Naive thymus-derived CD4-positive, alpha-beta T cell (primary cell): ENCODE measurements around the gene GNRH2. TPM values are rescaled to one million over a fixed set of nuclear protein-coding genes. Genes with fewer than 3 reads are reported as not detected.

ENCODE experiments used
- ATAC-seq: fragments of 150-1000 bp; cut with Tn5 transposase; 2 replicates; pipeline ENCODE4 v1.10.0; 2021; ENCODE audit warnings: mild to moderate bottlenecking, moderate library complexity
- CTCF ChIA-PET: fragments of 350-600 bp; sonication (Branson Sonifier 250); formaldehyde crosslinking; loops from one replicate; lab custom pipeline; 2021; ENCODE audit warnings: antibody characterized with exemption; lab: Charles Lee
- POLR2A ChIA-PET: fragments of 350-600 bp; sonication (Branson Sonifier 250); formaldehyde crosslinking; loops from one replicate; lab custom pipeline; 2021; ENCODE audit warnings: antibody characterized with exemption, inconsistent platforms; lab: Charles Lee
- DNase-seq, 9 donors: peaks; one replicate each; pipeline versions ENCODE4 v3.0.0 to v3.0.0-alpha.2; 2020 to 2022; ENCODE audit warnings: mixed read lengths in 1 of 9
- H3K27ac ChIP-seq: one replicate; pipeline ENCODE4 v1.7.0; 2013; ENCODE audit warnings: mild to moderate bottlenecking, low read depth, low read length, moderate library complexity
- H3K27me3 ChIP-seq, 2 donors: one replicate each; pipeline ENCODE4 v1.7.0; 2013; ENCODE audit warnings: low read length in 2 of 2, mild to moderate bottlenecking in 2 of 2, moderate library complexity in 2 of 2; ENCODE audit not compliant: control insufficient read depth in 2 of 2, insufficient read depth in 2 of 2
- H3K36me3 ChIP-seq, 3 experiments: 1 replicate in 2 of 3; 2 replicates in 1 of 3; pipeline ENCODE4 v1.7.0; 2013; ENCODE audit warnings: low read length in 3 of 3, mild to moderate bottlenecking in 3 of 3, moderate library complexity in 1 of 3; ENCODE audit not compliant: insufficient read depth in 3 of 3, control insufficient read depth in 2 of 3
- H3K4me1 ChIP-seq, 2 donors: one replicate each; pipeline ENCODE4 v1.7.0; 2013; ENCODE audit warnings: low read length in 2 of 2, mild to moderate bottlenecking in 2 of 2, moderate library complexity in 1 of 2; ENCODE audit not compliant: control insufficient read depth in 2 of 2, insufficient read depth in 2 of 2
- H3K4me3 ChIP-seq: 2 replicates; pipeline ENCODE4 v1.7.0; 2013; ENCODE audit warnings: mild to moderate bottlenecking, low read length
- H3K9me3 ChIP-seq, 3 experiments: 1 replicate in 2 of 3; 2 replicates in 1 of 3; pipeline ENCODE4 v1.7.0; 2013; ENCODE audit warnings: low read length in 3 of 3; ENCODE audit not compliant: control insufficient read depth in 2 of 3
- H3K27ac Mint-ChIP-seq, 9 donors: one replicate each; pipeline ENCODE4 v1.8.0; 2020 to 2022; ENCODE audit warnings: mixed read lengths in 9 of 9, mild to moderate bottlenecking in 8 of 9, moderate library complexity in 5 of 9, inconsistent platforms in 2 of 9
- H3K27me3 Mint-ChIP-seq, 5 donors: one replicate each; pipeline ENCODE4 v1.8.0; 2021 to 2022; ENCODE audit warnings: mixed read lengths in 5 of 5, mild to moderate bottlenecking in 1 of 5
- H3K36me3 Mint-ChIP-seq, 5 donors: one replicate each; pipeline ENCODE4 v1.8.0; 2020 to 2022; ENCODE audit warnings: mixed read lengths in 5 of 5, mild to moderate bottlenecking in 3 of 5, inconsistent platforms in 1 of 5
- H3K4me1 Mint-ChIP-seq, 7 donors: one replicate each; pipeline ENCODE4 v1.8.0; 2020 to 2022; ENCODE audit warnings: mixed read lengths in 7 of 7, mild to moderate bottlenecking in 3 of 7, inconsistent platforms in 1 of 7
- H3K4me3 Mint-ChIP-seq, 10 donors: one replicate each; pipeline ENCODE4 v1.8.0; 2020 to 2022; ENCODE audit warnings: mild to moderate bottlenecking in 10 of 10, mixed read lengths in 10 of 10, moderate library complexity in 6 of 10, inconsistent platforms in 2 of 10
- H3K9me3 Mint-ChIP-seq, 11 donors: one replicate each; pipeline ENCODE4 v1.8.0; 2020 to 2022; ENCODE audit warnings: mixed read lengths in 11 of 11, mild to moderate bottlenecking in 4 of 11, inconsistent platforms in 1 of 11, moderate library complexity in 1 of 11
- intact Hi-C, 2 donors: fragments of 100-400 bp; cut with micrococcal nuclease; formaldehyde crosslinking; loops; one replicate each; pipeline ENCODE4 v1.15.1; 2023
- polyA plus RNA-seq, 2 donors: library from polyadenylated mRNA; unstranded; fragments of 300-500 nt; fragmentation: Illumina TruSeq; gene quantifications; one replicate each; pipeline ENCODE4 v1.2.3, GENCODE V29; 2021
- total RNA-seq, 6 experiments: library from RNA in 5 of 6; stranded (reverse) in 5 of 6; gene quantifications; 1 replicate in 5 of 6; 2 replicates in 1 of 6; pipeline ENCODE4 v1.2.3 and lab custom pipeline; 2021 to 2026

The GNRH2 gene
- total and polyA plus RNA-seq, 7 experiments from 2014 or later: 0.88 to 2.9 (median 1.4) TPM; not detected in 2

GRCh38 chr20:3082955-3083952 lies 39.8 kb downstream of the GNRH2 start:
- peak overlapping the region in 2 of 9 donors; percentile 3 to 20 for H3K27ac Mint-ChIP-seq
- H3K36me3 Mint-ChIP-seq: peaks cover 0 to 4% (median 0%) of the 10 kb centered on the region in 5 donors
- H3K9me3 ChIP-seq: no peaks in the 10 kb centered on the region
- peak overlapping the region; percentile 17 for H3K4me3 ChIP-seq
- ATAC-seq: peak; percentile 25
- DNase-seq: peak in 3 of 9 donors; percentile 20 to 42 (median 23)
- ChIA-PET POLR2A (interaction anchor here (0.7 to 2.2 kb wide), 6 partner anchors 9 to 35 kb away, joined by 3 to 24 read pairs (median 4); no protein-coding TSS in a partner anchor), CTCF (no interaction called here)
- H3K9me3 Mint-ChIP-seq: peaks cover 0 to 2% (median 0%) of the 10 kb centered on the region in 11 donors
- peaks cover 0 to 13% of the 10 kb centered on the region in 2 donors for H3K27me3 ChIP-seq
- peaks cover 5 to 13% (median 9%) of the 10 kb centered on the region in 7 donors for H3K4me1 Mint-ChIP-seq
- H3K27me3 Mint-ChIP-seq: peaks cover 8 to 56% (median 23%) of the 10 kb centered on the region in 5 donors
- peaks cover 0 to 8% of the 10 kb centered on the region in 2 donors for H3K4me1 ChIP-seq
- no peak overlapping the region for H3K27ac ChIP-seq
- H3K4me3 Mint-ChIP-seq: peak overlapping the region in 9 of 10 donors; percentile 27 to 79 (median 59)
- intact Hi-C loops: no loop called here
- no peaks in the 10 kb centered on the region for H3K36me3 ChIP-seq

GRCh38 chr20:3084283-3084985 lies 41.0 kb downstream of the GNRH2 start, which contains the start of gene AVP:
TSS of gene AVP (minus strand) at chr20:3084724. CDS start at chr20:3084674, 50 bp downstream.
- H3K4me1 ChIP-seq: peaks cover 0 to 8% of the 10 kb centered on the region in 2 donors
- DNase-seq (no peak), ATAC-seq (peak; percentile 49)
- Mint-ChIP-seq H3K9me3 (peaks cover 0 to 2% (median 0%) of the 10 kb centered on the region in 11 donors), H3K4me1 (peaks cover 5 to 15% (median 11%) of the 10 kb centered on the region in 7 donors), H3K27ac (peak within 1 kb of the TSS in 2 of 9 donors; percentile 3 to 20), H3K4me3 (peak within 1 kb of the TSS in 9 of 10 donors; percentile 27 to 79 (median 65)), H3K27me3 (peaks cover 8 to 54% (median 23%) of the 10 kb centered on the region in 5 donors), H3K36me3 (peaks cover 0 to 4% (median 0%) of the 10 kb centered on the region in 5 donors)
- H3K9me3 ChIP-seq: no peaks in the 10 kb centered on the region
- no peak within 1 kb of the TSS for H3K27ac ChIP-seq
- no peak within 1 kb of the TSS for H3K4me3 ChIP-seq
- H3K27me3 ChIP-seq: peaks cover 0 to 13% of the 10 kb centered on the region in 2 donors
- ChIA-PET CTCF (no interaction called here), POLR2A (interaction anchor here (1.4 to 2.2 kb wide), 3 partner anchors 8 to 36 kb away, joined by 4 to 24 read pairs (median 10); no protein-coding TSS in a partner anchor)
- no peaks in the 10 kb centered on the region for H3K36me3 ChIP-seq
- intact Hi-C loops: no loop called here

- H3K36me3 ChIP-seq: no peaks in the 10 kb centered on the region
Measured at GRCh38 chr20:3084986-3085360, 41.6 kb downstream of the GNRH2 start.

GRCh38 chr20:3085571-3086072 lies 42.2 kb downstream of the GNRH2 start:
- Mint-ChIP-seq H3K27me3 (peaks cover 8 to 56% (median 19%) of the 10 kb centered on the region in 5 donors), H3K9me3 (peaks cover 0 to 2% (median 0%) of the 10 kb centered on the region in 11 donors), H3K27ac (no peak overlapping the region), H3K4me3 (no peak overlapping the region), H3K4me1 (peaks cover 10 to 27% (median 22%) of the 10 kb centered on the region in 7 donors), H3K36me3 (peaks cover 0 to 4% (median 0%) of the 10 kb centered on the region in 5 donors)
- ATAC-seq: no peak
- intact Hi-C loops: no loop called here
- H3K9me3 ChIP-seq: no peaks in the 10 kb centered on the region
- ChIA-PET CTCF (interaction anchor here (0.9 kb wide), 1 partner anchor 8 kb away, joined by 3 read pairs; no protein-coding TSS in a partner anchor), POLR2A (interaction anchor here (1.2 to 1.6 kb wide), 3 partner anchors 8 to 72 kb away, joined by 4 to 5 read pairs (median 4); no protein-coding TSS in a partner anchor)
- H3K27ac ChIP-seq: no peak overlapping the region
- H3K4me1 ChIP-seq: peaks cover 0 to 16% of the 10 kb centered on the region in 2 donors
- no peak overlapping the region for H3K4me3 ChIP-seq
- peaks cover 0 to 13% of the 10 kb centered on the region in 2 donors for H3K27me3 ChIP-seq
- H3K36me3 ChIP-seq: no peaks in the 10 kb centered on the region
- no peak for DNase-seq

More at GRCh38 chr20:3084986-3085360, 41.6 kb downstream of the GNRH2 start:
- H3K27me3 Mint-ChIP-seq: peaks cover 8 to 57% (median 23%) of the 10 kb centered on the region in 5 donors
- Histone ChIP-seq H3K27me3 (peaks cover 0 to 13% of the 10 kb centered on the region in 2 donors), H3K4me1 (peaks cover 0 to 9% of the 10 kb centered on the region in 2 donors), H3K9me3 (no peaks in the 10 kb centered on the region), H3K4me3 (no peak overlapping the region), H3K27ac (no peak overlapping the region)
- POLR2A ChIA-PET: no interaction called here
- H3K4me3 Mint-ChIP-seq: peak overlapping the region in 2 of 10 donors; percentile 7 to 65
- peaks cover 0 to 4% (median 0%) of the 10 kb centered on the region in 5 donors for H3K36me3 Mint-ChIP-seq
- peaks cover 5 to 20% (median 15%) of the 10 kb centered on the region in 7 donors for H3K4me1 Mint-ChIP-seq
- intact Hi-C loops: no loop called here
- DNase-seq (no peak), ATAC-seq (no peak)
- H3K27ac Mint-ChIP-seq: no peak overlapping the region
- CTCF ChIA-PET: no interaction called here
- H3K9me3 Mint-ChIP-seq: peaks cover 0 to 2% (median 0%) of the 10 kb centered on the region in 11 donors

- no peaks in the 10 kb centered on the region for H3K36me3 ChIP-seq
- POLR2A ChIA-PET: interaction anchor here (0.9 to 1.7 kb wide), 7 partner anchors 10 to 70 kb away, joined by 3 to 4 read pairs (median 3); no protein-coding TSS in a partner anchor
Measured at GRCh38 chr20:3088031-3088430, 44.6 kb downstream of the GNRH2 start.

More at GRCh38 chr20:3088031-3088430, 44.6 kb downstream of the GNRH2 start:
- Mint-ChIP-seq H3K27ac (no peak overlapping the region), H3K36me3 (peaks cover 0 to 4% (median 0%) of the 10 kb centered on the region in 5 donors), H3K9me3 (peaks cover 0 to 3% (median 0%) of the 10 kb centered on the region in 11 donors), H3K27me3 (peaks cover 0 to 54% (median 0%) of the 10 kb centered on the region in 5 donors), H3K4me1 (peaks cover 17 to 30% (median 25%) of the 10 kb centered on the region in 7 donors), H3K4me3 (no peak overlapping the region)
- H3K27ac ChIP-seq: no peak overlapping the region
- ATAC-seq (no peak), DNase-seq (no peak)
- no peak overlapping the region for H3K4me3 ChIP-seq
- intact Hi-C loops: no loop called here
- no peaks in the 10 kb centered on the region for H3K9me3 ChIP-seq
- H3K27me3 ChIP-seq: peaks cover 0 to 6% of the 10 kb centered on the region in 2 donors
- H3K4me1 ChIP-seq: peaks cover 0 to 18% of the 10 kb centered on the region in 2 donors
- CTCF ChIA-PET: interaction anchor here (0.6 kb wide), 1 partner anchor 187 kb away, joined by 4 read pairs; no protein-coding TSS in a partner anchor
